ENCODE data around the gene PRSS35.
"Not testable (repeated sequence)": the region's sequence is repeated elsewhere in the genome, so short reads cannot be mapped to it uniquely, and the experiment has no call there.

The PRSS35 gene, protein sequence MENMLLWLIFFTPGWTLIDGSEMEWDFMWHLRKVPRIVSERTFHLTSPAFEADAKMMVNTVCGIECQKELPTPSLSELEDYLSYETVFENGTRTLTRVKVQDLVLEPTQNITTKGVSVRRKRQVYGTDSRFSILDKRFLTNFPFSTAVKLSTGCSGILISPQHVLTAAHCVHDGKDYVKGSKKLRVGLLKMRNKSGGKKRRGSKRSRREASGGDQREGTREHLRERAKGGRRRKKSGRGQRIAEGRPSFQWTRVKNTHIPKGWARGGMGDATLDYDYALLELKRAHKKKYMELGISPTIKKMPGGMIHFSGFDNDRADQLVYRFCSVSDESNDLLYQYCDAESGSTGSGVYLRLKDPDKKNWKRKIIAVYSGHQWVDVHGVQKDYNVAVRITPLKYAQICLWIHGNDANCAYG

DNA sequence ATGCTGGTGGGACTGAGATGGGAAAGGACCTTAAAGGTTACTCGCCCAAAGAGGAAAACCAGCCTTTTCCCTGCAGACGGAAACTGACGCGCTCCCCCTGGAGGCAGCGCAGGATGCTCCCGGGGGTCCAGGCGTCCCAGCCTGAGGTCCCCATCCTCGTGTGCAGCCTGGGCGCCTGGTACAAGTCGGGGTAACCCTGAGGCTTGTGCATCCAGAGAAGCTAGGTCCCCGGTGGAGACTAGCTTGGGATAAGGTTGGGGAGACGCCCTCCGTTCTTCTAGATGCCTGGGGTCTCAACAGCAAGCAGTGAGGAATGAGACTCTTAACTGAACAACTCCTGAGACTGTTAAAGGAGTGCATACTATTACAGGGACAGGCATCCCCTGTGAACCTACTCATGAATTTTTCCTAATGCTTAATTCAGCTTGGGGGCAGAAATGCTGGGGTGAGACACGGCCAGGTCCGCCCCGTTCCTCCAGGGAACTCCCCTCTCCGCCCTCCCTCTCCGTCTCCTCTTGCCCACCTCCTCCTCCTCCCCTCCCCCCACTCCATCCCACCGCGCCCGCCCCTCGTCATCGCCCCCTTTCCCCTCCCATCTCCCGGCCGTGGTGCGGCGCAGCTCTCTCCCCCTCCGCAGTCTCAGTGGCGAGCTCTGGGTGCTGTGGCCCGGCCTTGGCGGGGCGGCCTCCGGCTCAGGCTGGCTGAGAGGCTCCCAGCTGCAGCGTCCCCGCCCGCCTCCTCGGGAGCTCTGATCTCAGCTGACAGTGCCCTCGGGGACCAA, at the start of gene PRSS35:
Gene PRSS35 (plus strand): TSS at position 634 of the 781 bp plus-strand sequence. CDS start 10,908 bp downstream, outside the sequence.
- peak; percentile 4 for DNase-seq

DNA sequence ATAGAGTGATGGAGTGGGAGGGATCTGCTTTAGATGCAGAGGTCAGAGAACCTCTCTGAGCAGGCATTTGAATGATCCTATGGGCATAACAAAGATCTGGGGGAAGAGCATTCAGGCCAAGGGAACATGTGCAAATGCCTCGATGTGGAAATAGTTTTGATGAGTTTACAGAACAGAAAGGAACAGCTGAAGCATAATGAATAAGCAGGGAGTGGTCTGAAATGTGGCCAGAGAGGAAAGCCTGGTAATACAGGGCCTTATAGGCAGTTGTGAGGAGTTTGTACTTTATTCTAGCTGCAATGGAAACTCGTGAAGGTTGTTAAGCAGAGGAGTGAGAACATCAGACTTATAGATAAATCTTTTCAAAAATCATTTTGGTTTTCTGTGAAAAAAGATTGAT, 48.4 kb upstream of the PRSS35 start:
- no peak for DNase-seq

DNA sequence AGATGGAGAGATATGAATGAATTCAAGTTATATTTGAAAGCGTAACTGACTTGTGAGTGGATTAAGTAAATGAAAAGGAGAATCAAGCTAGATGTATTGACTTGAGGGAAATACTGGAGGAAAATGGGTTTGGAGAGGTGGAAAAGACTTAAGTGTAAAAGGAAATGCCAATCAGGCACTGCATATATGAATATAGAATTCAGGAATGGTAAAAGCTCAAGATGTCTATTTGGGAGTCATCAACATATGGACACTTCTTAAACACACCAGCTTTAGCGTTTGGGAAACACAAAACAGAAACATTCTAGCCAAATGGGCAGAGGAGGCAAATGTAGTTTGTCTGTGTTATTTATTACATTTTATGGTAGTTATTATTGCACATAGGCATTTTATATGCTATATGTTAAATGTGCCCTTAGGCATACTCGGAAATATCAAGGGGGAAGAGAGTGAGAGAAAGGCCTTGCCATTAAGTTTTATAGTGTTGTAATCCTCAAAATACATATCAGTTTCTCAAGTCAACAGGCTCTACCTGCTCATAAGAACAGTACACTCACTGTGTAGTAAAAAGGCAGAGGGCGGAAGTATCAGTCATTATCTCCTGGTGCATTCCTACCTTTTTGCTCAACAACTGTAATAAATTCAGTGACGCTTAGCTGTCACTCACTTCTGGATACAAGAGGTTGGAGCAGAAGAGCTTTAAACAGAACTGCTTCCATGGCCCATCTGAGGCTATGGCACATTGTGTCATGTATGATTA, 47.8 kb upstream of the PRSS35 start:
- DNase-seq: no peak

DNA sequence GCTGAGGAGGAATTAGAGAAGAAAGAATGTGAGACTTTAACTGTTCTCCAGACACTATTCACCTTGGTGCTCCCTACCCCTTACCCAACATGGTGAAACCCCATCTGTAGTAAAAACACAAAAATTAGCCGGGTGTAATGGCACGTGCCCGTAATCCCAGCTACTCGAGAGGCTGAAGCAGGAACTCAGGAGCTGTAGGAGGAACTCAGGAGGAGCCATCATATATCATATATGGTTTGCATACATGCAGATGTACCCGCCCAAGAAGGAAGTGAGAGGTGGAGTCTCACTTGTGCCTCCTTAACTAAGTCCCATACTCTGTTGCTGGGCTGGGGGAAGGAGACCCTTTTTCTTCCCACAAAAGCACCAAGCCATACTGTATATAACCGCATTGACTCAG, 46.0 kb upstream of the PRSS35 start:
- no peak for DNase-seq

DNA sequence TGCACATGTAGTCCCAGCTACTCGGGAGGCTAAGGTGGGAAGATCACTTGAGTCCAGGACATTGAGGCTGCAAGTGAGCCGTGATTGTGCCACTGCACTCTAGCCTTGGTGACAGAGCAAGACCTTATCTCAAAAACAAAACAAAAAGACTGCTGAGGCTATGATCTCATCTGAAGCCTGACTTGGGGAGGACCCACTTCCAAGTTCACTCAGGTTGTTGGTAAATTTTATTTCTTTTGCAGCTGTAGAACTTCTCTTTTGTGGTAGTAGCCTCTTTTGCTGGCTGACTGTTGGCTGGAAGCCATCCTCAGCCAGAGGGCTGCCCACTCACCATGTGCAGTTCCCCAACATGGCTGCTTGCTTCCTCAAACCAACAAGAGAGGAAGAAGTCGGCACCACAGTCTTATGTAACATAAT, 44.7 kb upstream of the PRSS35 start:
- DNase-seq: no peak

DNA sequence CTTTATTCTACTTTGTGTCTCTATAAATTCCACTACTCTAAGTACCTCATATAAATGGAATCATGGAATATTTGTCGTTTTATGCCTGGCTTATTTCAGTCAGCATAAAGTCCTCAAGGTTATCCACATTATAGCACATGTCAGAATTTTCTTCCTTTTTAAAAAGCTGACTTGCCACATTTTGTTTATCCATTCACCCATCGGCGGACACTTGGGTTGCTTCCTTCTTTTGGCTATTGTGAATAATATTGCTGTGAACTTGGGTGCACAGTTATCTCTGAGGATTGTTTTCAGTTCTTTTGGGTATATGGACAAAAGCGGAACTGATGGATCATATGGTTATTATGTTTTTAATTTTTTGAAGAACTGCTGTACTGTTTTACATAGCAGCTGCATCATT, 42.3 kb upstream of the PRSS35 start:
- no peak for DNase-seq

DNA sequence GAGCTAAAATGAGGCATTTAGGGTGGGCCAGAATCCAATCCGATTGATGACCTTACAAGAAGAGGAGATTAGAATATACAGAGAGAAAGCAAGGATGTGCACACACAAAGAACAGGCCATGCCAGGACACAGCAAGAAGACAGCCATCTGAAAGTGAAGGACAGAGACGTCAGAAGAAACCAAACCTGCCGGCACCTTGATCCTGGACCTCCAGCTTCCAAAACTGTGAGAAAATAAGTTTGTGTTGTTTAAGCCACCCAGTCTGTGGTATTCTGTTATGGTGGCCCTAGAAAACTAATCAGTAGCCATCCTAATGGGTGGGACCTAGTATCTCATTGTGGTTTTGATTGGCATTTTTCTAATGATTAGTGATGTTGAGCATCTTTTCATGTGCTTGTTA, 41.7 kb upstream of the PRSS35 start:
- DNase-seq: no peak

DNA sequence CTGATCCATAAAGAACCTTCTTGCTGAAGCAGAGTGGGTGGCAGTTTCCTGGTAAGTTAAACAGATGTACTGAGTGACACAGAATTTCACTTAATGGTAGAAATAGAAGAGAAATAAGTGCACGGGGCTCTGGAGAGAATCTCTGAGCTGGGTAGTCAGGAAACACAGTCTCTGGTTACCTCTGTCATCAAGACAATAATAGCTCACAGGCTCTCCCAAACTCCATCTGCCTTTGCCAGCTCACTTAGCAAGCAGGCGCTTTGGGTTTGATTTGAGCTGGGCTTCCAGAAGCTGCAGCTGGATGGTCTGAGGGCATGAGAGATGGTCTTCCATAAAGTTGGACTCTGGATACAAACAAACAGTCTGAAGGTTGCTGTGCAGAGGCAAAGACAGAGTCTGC, 39.6 kb upstream of the PRSS35 start:
- no peak for DNase-seq

DNA sequence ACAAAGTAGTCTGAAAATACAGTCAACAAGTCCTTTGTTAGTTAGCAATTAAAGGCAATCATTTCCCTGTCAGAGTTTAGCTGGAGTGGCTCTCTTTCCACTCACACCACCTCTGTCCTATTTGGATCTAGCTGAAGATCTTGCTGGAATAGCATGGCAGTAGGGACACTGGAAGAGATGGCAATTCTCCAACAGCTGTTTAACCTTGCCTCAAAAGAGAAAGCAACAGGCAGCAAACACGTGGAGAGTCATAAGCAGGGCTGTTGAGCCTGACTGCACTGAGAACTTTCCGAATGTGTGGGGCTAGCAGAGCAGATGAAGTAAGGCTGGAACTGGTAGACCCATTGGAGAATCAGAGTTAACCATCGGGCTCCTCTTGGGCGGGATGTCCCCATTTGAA, 38.0 kb upstream of the PRSS35 start:
- no peak for DNase-seq

DNA sequence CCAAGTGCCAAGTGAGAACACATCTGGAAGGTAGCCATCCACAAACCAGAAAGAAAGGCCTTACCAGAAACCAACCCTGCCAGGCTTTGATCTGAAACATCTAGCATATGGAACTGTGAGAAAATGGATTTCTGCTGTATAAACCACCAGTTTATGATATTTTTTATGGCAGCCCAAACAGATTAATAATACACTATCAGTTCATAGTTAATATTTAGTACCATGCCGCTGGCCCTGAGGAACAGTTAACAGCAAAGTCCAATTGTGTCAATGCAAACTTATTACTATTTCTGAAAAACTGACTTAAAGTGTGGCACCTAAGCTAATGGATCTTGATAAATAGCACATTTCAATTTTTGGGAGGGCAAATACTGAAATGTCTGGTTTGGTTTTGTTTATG, 35.4 kb upstream of the PRSS35 start:
- DNase-seq: no peak

DNA sequence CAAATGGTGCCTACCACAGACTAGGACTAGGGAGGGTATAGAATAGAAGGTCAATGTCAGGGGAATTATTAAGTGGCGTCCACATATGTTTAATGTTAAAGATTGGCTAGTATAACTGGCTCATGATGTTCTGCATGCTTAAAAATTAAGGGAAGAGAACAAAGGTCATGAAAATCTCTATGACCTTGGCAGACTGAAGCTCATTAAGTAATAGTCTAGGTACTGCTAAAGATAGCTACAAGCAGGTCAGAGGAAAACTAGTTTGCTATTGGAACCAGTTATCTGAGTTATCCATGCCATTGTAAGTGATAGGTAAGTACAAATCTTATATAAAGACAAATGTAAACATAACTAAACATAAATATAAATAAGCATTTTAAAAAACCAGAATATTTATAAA, 32.9 kb upstream of the PRSS35 start:
- no peak for DNase-seq

DNA sequence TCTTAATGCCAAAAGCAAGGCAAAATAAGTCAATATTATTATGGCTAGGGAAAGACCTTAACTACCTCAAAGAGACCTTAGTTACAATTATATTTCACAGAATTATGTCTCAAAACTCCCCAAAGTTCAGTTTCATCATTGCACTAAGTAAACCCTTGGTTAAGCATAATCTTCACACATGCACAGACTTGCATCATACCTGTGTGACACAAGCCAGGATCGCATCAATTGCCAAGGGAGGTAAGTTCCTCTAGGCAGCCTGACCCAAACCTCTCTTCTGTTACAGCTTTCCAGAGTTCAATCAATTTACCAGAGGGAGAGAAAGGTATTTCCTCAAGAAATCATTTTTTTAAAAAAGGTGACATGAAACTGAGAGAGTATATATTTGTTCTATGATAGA, 31.9 kb upstream of the PRSS35 start:
- DNase-seq: no peak

DNA sequence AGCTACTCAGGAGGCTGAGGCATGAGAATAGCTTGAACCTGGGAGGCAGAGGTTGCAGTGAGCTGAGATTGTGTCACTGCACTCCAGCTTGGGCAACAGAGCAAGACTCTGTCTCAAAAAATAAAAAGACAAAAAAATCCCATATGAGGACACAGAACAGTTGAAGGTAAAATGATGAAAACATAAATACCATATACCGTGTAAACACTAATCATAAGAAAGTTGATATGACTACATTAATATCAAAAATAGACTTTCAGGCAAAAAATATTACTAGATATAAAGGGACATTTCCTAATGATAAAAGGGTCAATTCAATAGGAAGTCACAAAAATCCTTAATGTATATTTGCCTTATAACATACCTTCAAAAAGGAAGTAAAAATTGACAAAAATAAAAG, 30.4 kb upstream of the PRSS35 start:
- DNase-seq: not testable (repeated sequence)

DNA sequence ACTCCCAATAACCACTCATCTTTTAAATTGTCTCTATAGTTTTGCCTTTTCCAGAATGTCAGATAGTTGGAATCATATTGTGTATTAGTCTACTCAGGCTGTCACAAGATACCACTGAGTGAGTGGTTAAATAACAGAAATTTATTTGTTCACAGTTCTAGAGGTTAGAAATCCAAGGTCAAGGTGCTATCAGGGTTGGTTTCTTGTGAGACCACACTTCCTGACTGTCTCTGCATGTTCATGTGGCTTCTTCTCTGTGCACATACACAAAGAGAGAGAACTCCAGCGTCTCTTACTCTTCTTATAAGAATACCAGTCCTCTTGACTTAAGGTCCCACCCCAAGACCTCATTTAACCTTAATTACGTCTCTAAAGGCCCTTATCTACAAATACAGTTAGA, 23.9 kb upstream of the PRSS35 start:
- no peak for DNase-seq

DNA sequence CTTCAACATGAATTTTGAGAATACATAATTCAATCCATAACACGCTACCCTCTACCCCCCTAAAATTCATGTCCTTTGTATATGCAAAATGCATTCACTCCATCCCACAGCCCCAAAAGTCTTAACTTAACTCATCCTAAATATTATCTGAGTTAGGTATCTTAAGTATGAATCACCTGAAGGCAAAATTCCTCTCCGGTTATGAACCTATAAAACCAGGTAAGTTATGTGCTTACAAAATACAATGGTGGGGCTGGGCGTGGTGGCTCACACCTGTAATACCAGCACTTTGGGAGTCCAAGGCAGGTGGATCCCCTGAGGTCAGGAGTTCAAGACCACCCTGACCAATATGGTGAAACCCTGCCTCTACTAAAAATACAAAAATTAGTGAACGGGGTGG, 23.5 kb upstream of the PRSS35 start:
- DNase-seq: no peak

DNA sequence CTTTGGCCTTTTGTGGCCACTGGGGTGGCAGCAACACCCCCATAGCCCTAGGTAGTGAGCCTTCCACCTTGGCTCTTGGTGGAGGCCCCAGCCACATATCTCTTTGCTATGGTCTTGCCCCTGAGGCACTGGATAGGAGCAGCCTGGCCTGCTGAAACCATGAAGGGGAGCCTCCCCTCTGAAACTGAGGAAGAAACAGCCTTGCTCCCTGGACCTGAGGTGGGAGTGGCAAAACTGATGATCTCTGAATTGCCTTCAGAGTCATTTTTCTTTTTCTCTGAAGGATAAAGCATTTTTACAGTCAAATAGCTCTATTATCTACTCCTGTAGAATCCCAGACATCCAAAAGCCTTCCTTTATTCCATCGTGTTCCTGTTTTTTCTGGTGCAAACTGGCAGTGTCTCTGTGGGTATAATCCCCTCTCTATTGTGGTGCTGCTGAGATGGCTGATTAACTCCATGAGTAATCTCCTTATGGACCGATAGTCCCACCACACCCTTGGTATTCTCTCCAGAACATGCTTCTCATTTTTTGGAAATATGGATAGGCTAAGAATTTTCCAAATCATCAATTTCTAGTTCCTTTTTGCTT, 22.0 kb upstream of the PRSS35 start:
- DNase-seq: no peak

DNA sequence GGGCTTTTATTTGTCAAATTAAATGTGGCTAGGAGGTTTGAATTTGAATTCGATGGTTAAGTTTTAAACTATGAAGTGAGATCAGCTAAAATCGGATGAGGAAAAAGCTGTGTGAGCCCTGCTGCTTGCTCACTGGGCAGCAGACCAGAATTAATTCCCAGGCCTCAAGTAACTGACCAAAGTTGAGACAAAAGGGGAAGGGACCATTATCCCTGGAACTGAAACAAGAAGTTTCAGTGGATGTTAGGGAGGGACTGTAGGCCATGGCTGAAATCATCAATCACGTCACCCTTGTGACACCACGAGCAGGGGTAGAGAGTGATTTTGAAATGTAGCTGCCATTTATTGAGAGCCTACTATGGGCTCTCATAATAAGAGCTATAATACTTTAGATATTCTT, 7.0 kb upstream of the PRSS35 start:
- no peak for DNase-seq

DNA sequence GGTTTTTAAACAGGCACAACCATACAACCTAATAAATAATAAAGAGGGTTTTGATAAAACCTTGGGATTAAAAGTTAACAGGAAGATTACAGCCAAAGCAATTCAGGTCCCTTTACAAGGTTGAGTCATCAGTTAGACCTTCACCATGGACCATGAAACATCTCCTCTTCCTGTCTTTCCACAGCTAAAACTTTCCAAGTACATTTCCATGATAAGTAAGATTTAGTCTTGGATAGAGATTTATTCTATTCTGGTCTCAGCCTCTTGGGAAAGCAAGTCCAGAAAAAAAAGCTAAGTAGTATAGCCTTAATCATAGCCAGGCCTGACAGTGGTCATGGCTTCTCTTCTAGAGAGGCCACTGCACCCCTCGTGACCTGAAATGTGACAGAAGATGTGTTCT, 2.9 kb upstream of the PRSS35 start:
- DNase-seq: no peak

DNA sequence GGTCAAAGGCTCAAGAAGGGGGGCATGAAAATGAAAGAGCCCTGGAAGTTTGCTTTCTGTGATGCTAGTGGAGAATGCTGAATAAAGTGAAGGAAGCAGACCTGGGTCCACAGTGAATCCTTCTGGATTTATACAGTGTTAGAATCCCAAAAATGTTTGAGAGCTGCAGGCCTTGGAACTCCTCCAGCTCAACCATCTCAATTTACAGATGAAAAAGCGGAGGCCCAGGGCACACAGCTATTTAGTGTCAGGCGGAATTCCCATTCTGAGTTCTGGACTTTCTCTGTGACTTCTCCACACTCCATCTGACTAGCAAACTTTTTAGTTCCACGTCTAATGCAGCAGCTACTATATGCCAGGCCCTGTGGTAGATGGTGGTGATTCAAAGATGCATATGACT, 1.5 kb upstream of the PRSS35 start:
- no peak for DNase-seq

DNA sequence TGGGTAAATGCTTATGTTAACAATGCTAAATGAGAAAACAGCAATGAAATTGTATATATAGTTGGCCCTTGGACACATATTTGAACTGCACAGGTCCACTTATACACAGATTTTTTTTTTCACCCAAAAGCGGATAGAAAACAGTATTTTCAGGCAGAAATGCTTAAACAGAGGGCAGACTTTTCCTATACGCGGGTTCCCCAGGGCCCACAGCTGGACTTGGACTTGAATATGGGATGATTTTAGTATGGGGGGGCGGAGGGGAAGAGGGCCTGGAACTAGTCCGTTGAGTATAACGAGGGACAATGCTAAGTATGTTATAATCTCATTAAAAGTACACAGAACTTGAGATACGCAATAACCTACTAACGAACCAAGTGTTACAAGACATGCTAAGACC, 1.1 kb upstream of the PRSS35 start:
- no peak for DNase-seq

DNA sequence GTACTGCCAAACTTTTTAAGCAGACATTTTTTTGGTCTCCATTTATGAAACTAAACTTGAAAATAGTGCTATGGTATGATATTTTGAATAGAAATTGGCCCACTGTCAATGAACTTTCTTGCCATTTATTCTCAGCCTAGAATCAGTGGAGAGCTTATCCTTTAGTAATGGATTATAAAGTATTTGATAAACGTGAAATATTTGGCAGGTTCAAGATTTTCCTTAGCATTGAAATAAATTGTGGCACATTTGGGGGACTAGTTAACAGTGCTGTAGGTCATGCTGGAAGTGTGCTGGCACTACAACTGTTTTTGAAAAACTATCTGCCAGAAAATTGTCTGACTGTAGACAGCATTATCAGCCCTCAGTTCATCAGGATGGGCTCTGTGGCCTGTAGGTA, 2.1 kb downstream of the PRSS35 start:
- DNase-seq: no peak

DNA sequence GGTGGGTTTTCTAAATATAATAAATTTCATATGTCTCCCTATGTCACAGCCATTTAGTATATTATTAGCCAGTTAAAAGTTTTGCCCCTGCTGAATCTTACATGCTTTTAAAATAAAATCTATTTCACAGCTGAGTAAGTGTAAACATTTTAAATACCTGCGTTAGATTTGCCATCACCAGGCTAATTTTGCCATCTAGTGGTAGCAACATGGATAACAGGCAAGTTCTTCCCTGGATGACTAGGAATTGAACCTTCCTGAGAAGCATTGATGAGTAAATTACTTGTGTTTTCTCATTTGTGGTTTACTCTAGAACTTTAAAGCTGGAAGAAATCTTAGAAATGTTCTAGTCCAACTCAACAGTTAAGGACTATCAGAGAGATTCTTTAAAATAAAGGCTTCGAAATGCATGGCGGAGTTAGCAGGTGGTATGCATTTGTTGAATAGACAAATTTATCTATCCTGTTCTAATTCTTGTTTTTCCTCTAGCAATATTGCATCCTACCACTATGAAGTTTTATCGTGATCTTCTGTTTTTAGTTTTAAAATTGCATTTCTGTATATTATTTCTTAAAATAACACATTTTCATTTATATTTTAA, 2.6 kb downstream of the PRSS35 start:
- DNase-seq: peak; percentile 6

DNA sequence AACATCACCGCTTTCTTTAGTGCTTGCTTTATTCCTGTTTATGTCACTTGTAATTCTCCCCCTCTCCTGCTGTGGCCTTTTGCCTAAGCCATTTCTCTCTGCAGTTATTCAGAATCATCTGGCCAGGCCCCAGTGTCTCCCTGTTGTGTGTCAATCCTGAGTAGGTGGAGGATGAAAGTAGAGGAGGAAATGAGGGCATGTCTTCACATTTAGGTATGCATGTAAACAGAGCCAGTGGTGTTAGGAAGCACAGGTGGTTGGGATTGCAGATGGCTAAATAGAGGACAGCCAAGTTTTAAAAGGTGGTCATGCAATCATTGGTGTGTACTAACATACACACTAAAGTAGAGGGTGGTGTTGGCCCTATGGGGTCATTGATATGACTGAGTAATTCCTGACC, 5.2 kb downstream of the PRSS35 start:
- no peak for DNase-seq
